Adrenal gland (tissue), 5 donors: ENCODE results near the gene SUSD6.

ENCODE experiments used
- CTCF ChIP-seq, 6 experiments: fragments of 450-650 bp in 4 of 6; fragments of 200-600 bp in 2 of 6; sonication (generic) in 1 of 6; IDR thresholded peaks; 1 replicate in 5 of 6; 2 replicates in 1 of 6; pipeline versions ENCODE4 v1.5.1 to v1.8.0; 2016 to 2021; ENCODE audit warnings: antibody characterized with exemption in 6 of 6, mild to moderate bottlenecking in 2 of 6, moderate library complexity in 1 of 6
- POLR2A ChIP-seq, 2 donors: fragments of 450-650 bp; IDR thresholded peaks; one replicate each; pipeline ENCODE4 v1.6.1; 2017; ENCODE audit warnings: antibody characterized with exemption in 2 of 2, mild to moderate bottlenecking in 2 of 2, moderate library complexity in 1 of 2
- donor health status: DM: no; HTN: no; CAD: no.

DNA sequence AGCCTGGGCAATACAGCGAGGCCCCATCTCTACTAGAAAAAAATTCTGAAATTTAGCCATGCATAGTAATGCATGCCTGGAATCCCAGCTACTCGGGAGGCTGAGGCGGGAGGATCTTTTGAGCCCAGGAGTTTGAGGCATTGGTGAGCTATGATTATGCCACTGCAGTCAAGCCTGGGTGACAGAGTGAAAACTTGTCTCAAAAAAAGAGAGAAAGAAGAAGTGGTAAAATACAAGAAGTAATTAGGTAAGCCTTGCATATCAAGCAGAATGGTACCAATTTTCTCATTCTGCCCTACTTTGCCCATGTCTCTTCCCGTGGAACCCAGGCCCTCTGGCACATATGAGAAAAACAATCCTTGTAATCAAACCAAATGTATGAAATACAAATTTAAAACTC, 70.7 kb downstream of the SUSD6 start:
- TF ChIP-seq CTCF (IDR thresholded peaks at IDR 0.05) (no peak), POLR2A (IDR thresholded peaks at IDR 0.05) (no peak)
